ENCODE data around the gene ELF1. TPM values are rescaled to one million over a fixed set of nuclear protein-coding genes. Genes with fewer than 3 reads are reported as not detected.
"Not testable (repeated sequence)": the region's sequence is repeated elsewhere in the genome, so short reads cannot be mapped to it uniquely, and the experiment has no call there.

Gene ELF1
- total and polyA plus RNA-seq, 2 donors, result 57.4 to 83.9 TPM

GRCh38 chr13:40911341-40911740, 107.8 kb downstream of the ELF1 start:
- no peak overlapping the region for H3K4me3 ChIP-seq (ENCODE audit: low read depth, low read length)
- H3K36me3 ChIP-seq (ENCODE audit: insufficient read depth), result peaks cover 1% of the 10 kb centered on the region
- H3K27ac ChIP-seq (ENCODE audit: low read depth), result no peak overlapping the region
- H3K4me1 ChIP-seq (ENCODE audit: insufficient read depth), result no peaks in the 10 kb centered on the region
- DNase-seq (ENCODE audit: extremely low spot score), result no peak

- 96% methylated on average over 2 of the region's 2 CpGs for WGBS
- Histone ChIP-seq H3K4me1 (ENCODE audit: insufficient read depth) (no peaks in the 10 kb centered on the region), H3K27ac (ENCODE audit: low read depth) (no peak overlapping the region), H3K4me3 (ENCODE audit: low read depth, low read length) (no peak overlapping the region), H3K36me3 (ENCODE audit: insufficient read depth) (peaks cover 1% of the 10 kb centered on the region)
- no peak for DNase-seq (ENCODE audit: extremely low spot score)
These were observed 108.6 kb downstream of the ELF1 start for GRCh38 chr13:40910324-40911050.

GRCh38 chr13:40909541-40910200, 109.4 kb downstream of the ELF1 start:
- 97% methylated on average over 4 of the region's 4 CpGs for WGBS
- not testable (repeated sequence) for H3K4me1 ChIP-seq (ENCODE audit: insufficient read depth); H3K27ac ChIP-seq (ENCODE audit: low read depth); H3K36me3 ChIP-seq (ENCODE audit: insufficient read depth); DNase-seq (ENCODE audit: extremely low spot score); H3K4me3 ChIP-seq (ENCODE audit: low read depth, low read length)

GRCh38 chr13:40908546-40908945, 110.6 kb downstream of the ELF1 start:
- Histone ChIP-seq H3K27ac (ENCODE audit: low read depth) (no peak overlapping the region), H3K4me1 (ENCODE audit: insufficient read depth) (no peaks in the 10 kb centered on the region), H3K36me3 (ENCODE audit: insufficient read depth) (peaks cover 1% of the 10 kb centered on the region), H3K4me3 (ENCODE audit: low read depth, low read length) (no peak overlapping the region)
- no peak for DNase-seq (ENCODE audit: extremely low spot score)
- WGBS, result 93% methylated on average over 1 of the region's 1 CpG

- not testable (repeated sequence) for DNase-seq (ENCODE audit: extremely low spot score); H3K4me3 ChIP-seq (ENCODE audit: low read depth, low read length); H3K4me1 ChIP-seq (ENCODE audit: insufficient read depth); H3K27ac ChIP-seq (ENCODE audit: low read depth); H3K36me3 ChIP-seq (ENCODE audit: insufficient read depth)
- WGBS, result 95% methylated on average over 29 of the region's 31 CpGs
These were observed 118.1 kb downstream of the ELF1 start for GRCh38 chr13:40901032-40901431.

- not testable (repeated sequence) for DNase-seq (ENCODE audit: extremely low spot score); H3K36me3 ChIP-seq (ENCODE audit: insufficient read depth); H3K4me3 ChIP-seq (ENCODE audit: low read depth, low read length); H3K4me1 ChIP-seq (ENCODE audit: insufficient read depth); H3K27ac ChIP-seq (ENCODE audit: low read depth)
- WGBS, result 96% methylated on average over 15 of the region's 28 CpGs
These were observed 118.5 kb downstream of the ELF1 start for GRCh38 chr13:40900568-40900967.

GRCh38 chr13:40897053-40897452, 122.1 kb downstream of the ELF1 start:
- DNase-seq (ENCODE audit: extremely low spot score), result no peak
- Histone ChIP-seq H3K4me1 (ENCODE audit: insufficient read depth) (no peaks in the 10 kb centered on the region), H3K27ac (ENCODE audit: low read depth) (no peak overlapping the region), H3K36me3 (ENCODE audit: insufficient read depth) (no peaks in the 10 kb centered on the region), H3K4me3 (ENCODE audit: low read depth, low read length) (no peak overlapping the region)

GRCh38 chr13:40895227-40896184, 123.6 kb downstream of the ELF1 start:
- H3K36me3 ChIP-seq (ENCODE audit: insufficient read depth), result no peaks in the 10 kb centered on the region
- WGBS, result 83% methylated on average over 5 of the region's 5 CpGs
- H3K4me1 ChIP-seq (ENCODE audit: insufficient read depth), result no peaks in the 10 kb centered on the region
- H3K4me3 ChIP-seq (ENCODE audit: low read depth, low read length), result no peak overlapping the region
- no peak overlapping the region for H3K27ac ChIP-seq (ENCODE audit: low read depth)
- no peak for DNase-seq (ENCODE audit: extremely low spot score)

GRCh38 chr13:40893573-40893972, 125.5 kb downstream of the ELF1 start:
- H3K4me3 ChIP-seq (ENCODE audit: low read depth, low read length); H3K27ac ChIP-seq (ENCODE audit: low read depth): not testable (repeated sequence)
- 86% methylated on average over 3 of the region's 3 CpGs for WGBS

GRCh38 chr13:40886017-40886416, 133.1 kb downstream of the ELF1 start:
- WGBS, result 93% methylated on average over 3 of the region's 3 CpGs
- Histone ChIP-seq H3K36me3 (ENCODE audit: insufficient read depth) (no peaks in the 10 kb centered on the region), H3K4me1 (ENCODE audit: insufficient read depth) (no peaks in the 10 kb centered on the region), H3K4me3 (ENCODE audit: low read depth, low read length) (no peak overlapping the region), H3K27ac (ENCODE audit: low read depth) (no peak overlapping the region)
- DNase-seq (ENCODE audit: extremely low spot score), result no peak

More at GRCh38 chr13:40893573-40893972, 125.5 kb downstream of the ELF1 start:
- DNase-seq (ENCODE audit: extremely low spot score); H3K4me1 ChIP-seq (ENCODE audit: insufficient read depth); H3K36me3 ChIP-seq (ENCODE audit: insufficient read depth): not testable (repeated sequence)

GRCh38 chr13:40884175-40884574, 134.9 kb downstream of the ELF1 start:
- not testable (repeated sequence) for H3K27ac ChIP-seq (ENCODE audit: low read depth); H3K4me3 ChIP-seq (ENCODE audit: low read depth, low read length)
- WGBS, result no CpG with 5 or more reads among the region's 1 CpG

More at GRCh38 chr13:40884175-40884574, 134.9 kb downstream of the ELF1 start:
- not testable (repeated sequence) for H3K4me1 ChIP-seq (ENCODE audit: insufficient read depth); H3K36me3 ChIP-seq (ENCODE audit: insufficient read depth); DNase-seq (ENCODE audit: extremely low spot score)
